Activated naive CD8-positive, alpha-beta T cell treated with anti-CD3 and anti-CD28 coated beads, Interleukin-2, amount 10 ng/mL, durations not matched to agents 7 days and 5 days (primary cell): ENCODE data around the gene SERTAD2. TPM values are rescaled to one million over a fixed set of nuclear protein-coding genes. Genes with fewer than 3 reads are reported as not detected.

ENCODE experiments used
- ATAC-seq: fragments of 150-1000 bp; cut with Tn5 transposase; one replicate; pipeline ENCODE4 v1.10.0; 2021; ENCODE audit warnings: low read depth, moderate library complexity
- POLR2A ChIA-PET: fragments of 350-600 bp; sonication (Branson Sonifier 250); formaldehyde crosslinking; loops from one replicate; lab custom pipeline; 2021; ENCODE audit warnings: antibody characterized with exemption; lab: Charles Lee
- DNase-seq: peaks from one replicate; pipeline ENCODE4 v3.0.0; 2021
- H3K27ac Mint-ChIP-seq: one replicate; pipeline ENCODE4 v1.8.0; 2022; ENCODE audit warnings: mild to moderate bottlenecking, mixed read lengths
- H3K27me3 Mint-ChIP-seq: one replicate; pipeline ENCODE4 v1.8.0; 2022; ENCODE audit warnings: mild to moderate bottlenecking, moderate library complexity, mixed read lengths
- H3K36me3 Mint-ChIP-seq: one replicate; pipeline ENCODE4 v1.8.0; 2021; ENCODE audit warnings: mild to moderate bottlenecking, mixed read lengths
- H3K4me1 Mint-ChIP-seq: one replicate; pipeline ENCODE4 v1.8.0; 2021; ENCODE audit warnings: mixed read lengths
- H3K4me3 Mint-ChIP-seq: one replicate; pipeline ENCODE4 v1.8.0; 2022; ENCODE audit warnings: mild to moderate bottlenecking, moderate library complexity, mixed read lengths
- H3K9me3 Mint-ChIP-seq: one replicate; pipeline ENCODE4 v1.8.0; 2021; ENCODE audit warnings: mixed read lengths
- total RNA-seq, 2 experiments: library from RNA; stranded (reverse); gene quantifications; one replicate each; pipeline ENCODE4 v1.2.3, GENCODE V29; 2021

Gene SERTAD2
- total RNA-seq, 2 experiments from 2014 or later = 27.0 to 27.7 TPM

GRCh38 chr2:64605991-64606478, 47.7 kb downstream of the SERTAD2 start:
- Mint-ChIP-seq H3K4me3 (peak overlapping the region; percentile 10), H3K27me3 (peaks cover 6% of the 10 kb centered on the region), H3K9me3 (peaks cover 3% of the 10 kb centered on the region), H3K27ac (peak overlapping the region; percentile 40), H3K4me1 (peaks cover 20% of the 10 kb centered on the region), H3K36me3 (no peaks in the 10 kb centered on the region)
- no peak for DNase-seq
- POLR2A ChIA-PET = interaction anchor here (1.4 to 5.1 kb wide), 3 partner anchors 47 to 261 kb away, joined by 3 to 29 read pairs (median 13); partner anchors contain the start of gene SERTAD2
- no peak for ATAC-seq

GRCh38 chr2:64605026-64605471, 48.7 kb downstream of the SERTAD2 start:
- H3K27ac Mint-ChIP-seq = no peak overlapping the region
- H3K4me3 Mint-ChIP-seq = no peak overlapping the region
- peaks cover 1% of the 10 kb centered on the region for H3K27me3 Mint-ChIP-seq
- POLR2A ChIA-PET = interaction anchor here (0.9 kb wide), 1 partner anchor 80 kb away, joined by 3 read pairs; no protein-coding TSS in a partner anchor
- H3K36me3 Mint-ChIP-seq = no peaks in the 10 kb centered on the region
- no peak for DNase-seq
- peaks cover 20% of the 10 kb centered on the region for H3K4me1 Mint-ChIP-seq
- peaks cover 3% of the 10 kb centered on the region for H3K9me3 Mint-ChIP-seq
- no peak for ATAC-seq

GRCh38 chr2:64604155-64604554, 49.6 kb downstream of the SERTAD2 start:
- ATAC-seq = no peak
- H3K4me3 Mint-ChIP-seq = no peak overlapping the region
- peaks cover 26% of the 10 kb centered on the region for H3K4me1 Mint-ChIP-seq
- H3K36me3 Mint-ChIP-seq = no peaks in the 10 kb centered on the region
- POLR2A ChIA-PET = no interaction called here
- peaks cover 1% of the 10 kb centered on the region for H3K27me3 Mint-ChIP-seq
- H3K9me3 Mint-ChIP-seq = peaks cover 3% of the 10 kb centered on the region
- no peak overlapping the region for H3K27ac Mint-ChIP-seq
- DNase-seq = no peak

- Mint-ChIP-seq H3K9me3 (peaks cover 3% of the 10 kb centered on the region), H3K4me3 (no peak overlapping the region), H3K4me1 (peaks cover 15% of the 10 kb centered on the region), H3K27ac (no peak overlapping the region), H3K27me3 (peaks cover 1% of the 10 kb centered on the region), H3K36me3 (no peaks in the 10 kb centered on the region)
- POLR2A ChIA-PET = no interaction called here
- ATAC-seq = no peak
- DNase-seq = no peak
These were observed 51.3 kb downstream of the SERTAD2 start for GRCh38 chr2:64602436-64602835.

DNA sequence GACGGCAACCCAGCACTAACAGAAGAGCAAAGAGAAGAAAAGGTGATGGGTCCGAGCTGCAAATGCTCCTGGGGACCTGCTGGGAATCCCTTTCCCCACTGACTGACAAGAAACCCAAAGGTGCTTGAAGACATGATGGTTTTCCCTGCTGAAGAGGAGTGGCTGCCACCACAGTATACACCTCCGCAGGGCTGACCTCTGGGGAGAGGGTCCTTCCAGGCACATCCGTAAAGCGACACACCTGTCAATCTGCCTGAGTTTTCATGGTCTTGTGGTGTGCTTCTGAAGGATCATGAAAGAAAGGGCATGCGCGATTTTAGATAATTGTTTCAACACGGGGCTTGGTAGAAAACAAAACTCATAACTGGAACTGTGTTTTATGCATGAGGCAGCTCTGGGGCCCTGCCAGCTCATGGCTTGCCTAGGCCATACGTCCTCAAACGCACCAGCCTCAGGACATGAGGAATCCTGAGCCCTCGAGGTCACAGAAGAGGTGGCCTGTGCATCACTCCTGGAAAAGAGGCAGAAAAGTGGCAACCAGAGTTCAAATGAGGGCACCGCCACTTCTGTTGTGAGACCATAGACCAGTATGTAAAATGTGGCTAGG, 51.8 kb downstream of the SERTAD2 start:
- Mint-ChIP-seq H3K27me3 (peaks cover 1% of the 10 kb centered on the region), H3K4me3 (no peak overlapping the region), H3K9me3 (peaks cover 3% of the 10 kb centered on the region), H3K27ac (no peak overlapping the region), H3K4me1 (peaks cover 13% of the 10 kb centered on the region), H3K36me3 (no peaks in the 10 kb centered on the region)
- POLR2A ChIA-PET = no interaction called here
- no peak for DNase-seq
- ATAC-seq = no peak

DNA sequence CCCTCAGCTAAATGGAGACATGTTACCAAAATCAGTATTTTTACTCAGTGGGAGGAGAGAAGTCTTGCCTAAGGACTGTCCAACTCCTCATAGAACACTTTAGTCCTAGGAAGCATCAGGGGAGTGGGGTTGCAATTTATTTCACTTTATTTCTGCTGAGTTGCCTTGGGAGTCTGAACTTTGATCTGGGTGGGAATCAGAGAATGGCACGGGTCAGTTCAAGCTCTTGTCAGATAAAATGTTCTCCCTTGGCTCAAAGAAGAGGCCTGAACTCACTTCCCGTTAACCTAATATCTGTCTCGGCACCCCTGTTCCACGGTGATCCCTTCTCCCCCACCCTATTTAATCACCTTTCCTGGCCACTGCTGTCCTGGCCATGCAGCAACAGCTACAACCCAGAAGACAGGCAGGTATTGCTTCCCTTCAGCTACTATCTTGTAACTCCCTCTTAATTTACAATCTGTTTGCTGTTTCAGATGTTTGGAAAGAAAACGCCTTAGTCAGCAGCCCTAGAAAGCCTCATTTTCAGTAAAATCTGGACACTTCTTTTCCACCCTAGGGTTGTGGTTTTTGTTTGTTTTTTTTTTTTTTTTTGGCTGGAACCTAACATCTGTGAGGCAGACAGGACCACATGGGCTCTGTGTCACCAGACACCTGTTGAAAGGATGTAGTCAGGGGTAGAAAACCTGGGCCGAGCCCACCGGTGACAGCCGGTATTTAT, 52.5 kb downstream of the SERTAD2 start:
- Mint-ChIP-seq H3K36me3 (no peaks in the 10 kb centered on the region), H3K9me3 (peaks cover 3% of the 10 kb centered on the region), H3K27ac (no peak overlapping the region), H3K4me1 (peaks cover 9% of the 10 kb centered on the region), H3K27me3 (peaks cover 1% of the 10 kb centered on the region), H3K4me3 (no peak overlapping the region)
- no peak for DNase-seq
- ATAC-seq = no peak
- POLR2A ChIA-PET = no interaction called here

DNA sequence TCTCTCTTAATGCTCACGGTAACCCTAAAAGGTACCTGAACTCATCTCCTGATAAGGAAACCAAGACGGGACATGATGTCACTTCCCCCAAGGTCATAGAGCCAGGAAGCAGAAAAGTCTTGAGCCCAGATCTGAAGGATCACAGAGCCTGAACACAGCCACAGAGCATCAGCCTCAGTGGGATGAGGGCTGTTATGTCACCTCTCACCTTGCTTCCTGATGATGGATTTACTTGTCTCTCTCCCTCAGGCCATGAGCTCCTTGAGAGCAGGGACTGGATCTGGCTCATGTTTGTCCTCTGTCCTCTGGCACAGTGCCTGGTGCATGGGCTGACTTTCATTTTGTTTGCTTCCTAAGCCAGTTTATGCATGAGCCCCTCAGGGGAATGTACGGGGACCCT, 54.2 kb downstream of the SERTAD2 start:
- POLR2A ChIA-PET = no interaction called here

DNA sequence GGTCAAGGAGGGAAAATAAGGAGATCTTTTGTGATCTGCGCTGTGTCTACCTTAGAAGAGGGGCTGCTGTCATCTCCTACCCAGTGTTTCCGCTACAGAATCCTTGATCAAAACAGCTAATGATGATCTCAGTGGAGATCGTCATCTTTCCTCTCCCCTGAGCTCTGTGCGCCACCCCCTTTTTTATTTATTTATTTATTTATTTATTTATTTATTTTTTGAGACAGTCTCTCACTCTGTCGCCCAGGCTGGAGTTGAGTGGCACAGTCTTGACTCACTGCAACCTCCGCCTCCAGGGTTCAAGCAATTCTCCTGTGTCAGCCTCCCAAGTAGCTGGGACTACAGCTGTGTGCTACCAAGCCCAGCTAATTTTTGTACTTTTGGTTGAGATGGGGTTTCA, 55.5 kb downstream of the SERTAD2 start:
- Mint-ChIP-seq H3K27me3 (peaks cover 1% of the 10 kb centered on the region), H3K27ac (no peak overlapping the region), H3K4me3 (no peak overlapping the region), H3K9me3 (no peaks in the 10 kb centered on the region), H3K36me3 (no peaks in the 10 kb centered on the region), H3K4me1 (peaks cover 7% of the 10 kb centered on the region)
- no peak for DNase-seq
- POLR2A ChIA-PET = no interaction called here
- no peak for ATAC-seq

More for the DNA sequence above, 54.2 kb downstream of the SERTAD2 start:
- no peaks in the 10 kb centered on the region for H3K36me3 Mint-ChIP-seq
- ATAC-seq = no peak
- H3K4me1 Mint-ChIP-seq = peaks cover 7% of the 10 kb centered on the region
- no peak for DNase-seq
- peaks cover 1% of the 10 kb centered on the region for H3K27me3 Mint-ChIP-seq
- peaks cover 1% of the 10 kb centered on the region for H3K9me3 Mint-ChIP-seq
- H3K4me3 Mint-ChIP-seq = no peak overlapping the region
- peak overlapping the region; percentile 34 for H3K27ac Mint-ChIP-seq

- DNase-seq = no peak
- Mint-ChIP-seq H3K9me3 (no peaks in the 10 kb centered on the region), H3K36me3 (peaks cover 9% of the 10 kb centered on the region), H3K4me1 (peaks cover 7% of the 10 kb centered on the region), H3K27ac (no peak overlapping the region), H3K27me3 (no peaks in the 10 kb centered on the region), H3K4me3 (no peak overlapping the region)
- no peak for ATAC-seq
- POLR2A ChIA-PET = no interaction called here
These were observed 58.1 kb downstream of the SERTAD2 start for GRCh38 chr2:64595397-64596176.

GRCh38 chr2:64594226-64594989, 59.3 kb downstream of the SERTAD2 start:
- Mint-ChIP-seq H3K9me3 (no peaks in the 10 kb centered on the region), H3K4me1 (peaks cover 3% of the 10 kb centered on the region), H3K4me3 (no peak overlapping the region), H3K27ac (no peak overlapping the region), H3K27me3 (no peaks in the 10 kb centered on the region), H3K36me3 (peaks cover 9% of the 10 kb centered on the region)
- POLR2A ChIA-PET = no interaction called here
- DNase-seq (no peak), ATAC-seq (no peak)

DNA sequence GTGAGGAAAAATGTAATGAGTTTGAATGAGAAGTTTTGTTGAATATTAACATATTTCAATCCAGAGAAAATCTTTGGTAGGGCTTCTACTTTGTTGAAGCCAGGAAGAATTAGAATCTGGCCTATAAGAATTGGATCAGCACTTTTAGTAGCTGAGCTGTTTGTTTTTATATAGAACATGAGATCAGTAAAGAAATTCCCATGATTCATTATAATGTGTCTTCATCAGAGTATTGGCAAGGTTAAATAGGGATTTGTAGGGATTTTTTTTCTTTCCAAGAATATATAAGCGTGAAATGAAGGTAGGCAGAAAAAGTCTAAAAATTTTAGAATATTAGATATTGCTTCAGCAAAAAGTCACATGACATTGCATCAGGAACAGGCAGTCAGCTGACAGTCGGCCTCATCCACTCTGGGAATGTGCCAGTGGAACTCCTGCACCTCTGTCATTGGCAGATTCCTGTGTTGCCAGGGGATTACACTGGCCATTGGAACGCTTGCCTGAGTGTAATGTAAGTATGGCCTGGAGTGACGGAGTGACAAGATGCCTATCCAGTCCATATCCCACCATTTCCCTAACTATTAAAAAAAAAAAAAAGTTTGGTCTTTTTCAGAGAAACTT, 60.6 kb downstream of the SERTAD2 start:
- Mint-ChIP-seq H3K4me1 (no peaks in the 10 kb centered on the region), H3K4me3 (no peak overlapping the region), H3K27me3 (no peaks in the 10 kb centered on the region), H3K9me3 (no peaks in the 10 kb centered on the region), H3K36me3 (peaks cover 12% of the 10 kb centered on the region), H3K27ac (no peak overlapping the region)
- ATAC-seq (no peak), DNase-seq (no peak)
- POLR2A ChIA-PET = no interaction called here

DNA sequence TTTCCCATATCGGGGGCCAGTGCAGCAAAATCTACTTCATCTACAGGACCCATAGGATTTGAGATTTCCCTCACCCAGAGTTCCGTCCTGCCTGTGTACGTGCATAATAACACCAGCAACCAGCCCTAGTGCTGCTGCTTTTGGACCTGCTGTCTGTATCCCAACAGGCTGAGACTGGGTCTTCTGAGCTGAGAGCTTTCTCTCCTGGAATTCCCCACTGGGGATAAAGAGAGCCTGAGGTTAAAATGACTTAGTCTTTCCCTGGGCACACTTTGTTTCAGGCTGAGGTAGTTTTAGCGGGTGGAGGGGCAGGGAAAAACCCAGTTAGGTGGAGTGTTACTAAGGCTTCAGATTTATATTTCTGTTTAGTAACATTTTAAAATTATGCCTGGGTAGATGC, 62.5 kb downstream of the SERTAD2 start:
- Mint-ChIP-seq H3K9me3 (no peaks in the 10 kb centered on the region), H3K36me3 (peaks cover 13% of the 10 kb centered on the region), H3K27me3 (no peaks in the 10 kb centered on the region), H3K4me1 (peaks cover 3% of the 10 kb centered on the region), H3K27ac (no peak overlapping the region), H3K4me3 (no peak overlapping the region)
- no peak for ATAC-seq
- no peak for DNase-seq
- POLR2A ChIA-PET = no interaction called here
